ENCODE results near the gene NYNRIN. TPM values are rescaled to one million over a fixed set of nuclear protein-coding genes. Genes with fewer than 3 reads are reported as not detected.

NYNRIN gene
- total RNA-seq, 1 experiment from 2014 or later, result 0.31 TPM

GRCh38 chr14:24416932-24417619, 18.3 kb downstream of the NYNRIN start:
- H3K27me3 ChIP-seq (ENCODE audit: control insufficient read depth, insufficient read depth, low read length), result no peaks in the 10 kb centered on the region
- TF ChIP-seq SIN3A (IDR thresholded peaks at IDR 0.05; ENCODE audit: borderline replicate concordance, insufficient read depth, low read depth, low read length) (no peak), CTCF (IDR thresholded peaks at IDR 0.05) (no peak), REST (IDR thresholded peaks at IDR 0.05; ENCODE audit: insufficient read depth in 1 of 2, low read depth in 2 of 2, low read length in 1 of 2) (no peak), POLR2AphosphoS5 (IDR thresholded peaks at IDR 0.05; ENCODE audit: low read depth, low read length) (no peak), TCF7L2 (IDR thresholded peaks at IDR 0.05; ENCODE audit: low read depth, low read length) (no peak)
- no peak overlapping the region for H3K27ac ChIP-seq (ENCODE audit: low read length)
- ATAC-seq (no peak), DNase-seq (ENCODE audit: low read depth, low spot score) (no peak)
- no peaks in the 10 kb centered on the region for H3K36me3 ChIP-seq (ENCODE audit: control insufficient read depth, insufficient read depth, low read length)
- intact Hi-C loops (cut with micrococcal nuclease; ENCODE audit: unreplicated experiment) (no loop called here), in situ Hi-C loops (cut with HindIII; ENCODE audit: low pct_unique_long_range_greater_than_20kb, low sequenced_read_pairs) (no loop called here)
- BruUV-seq (replicated peaks), result no TSS peak
- ChIA-PET POLR2A (no interaction called here), CTCF (no interaction called here)
- H3K4me1 ChIP-seq (ENCODE audit: control insufficient read depth, insufficient read depth, low read length), result no peaks in the 10 kb centered on the region
- H3K4me3 ChIP-seq (ENCODE audit: low read depth in 2 of 2, low read length in 2 of 2), result no peak overlapping the region
- no peaks in the 10 kb centered on the region for H3K9me3 ChIP-seq (ENCODE audit: control insufficient read depth, insufficient read depth, low read depth, low read length)

GRCh38 chr14:24417832-24418491, 19.2 kb downstream of the NYNRIN start:
- no TSS peak for BruUV-seq (replicated peaks)
- ATAC-seq, result no peak
- no peak overlapping the region for H3K27ac ChIP-seq (ENCODE audit: low read length)
- DNase-seq (ENCODE audit: low read depth, low spot score), result no peak
- H3K4me1 ChIP-seq (ENCODE audit: control insufficient read depth, insufficient read depth, low read length), result no peaks in the 10 kb centered on the region
- no peaks in the 10 kb centered on the region for H3K36me3 ChIP-seq (ENCODE audit: control insufficient read depth, insufficient read depth, low read length)
- no peaks in the 10 kb centered on the region for H3K27me3 ChIP-seq (ENCODE audit: control insufficient read depth, insufficient read depth, low read length)
- ChIA-PET POLR2A (no interaction called here), CTCF (no interaction called here)
- no peak overlapping the region for H3K4me3 ChIP-seq (ENCODE audit: low read depth in 2 of 2, low read length in 2 of 2)
- TF ChIP-seq REST (IDR thresholded peaks at IDR 0.05; ENCODE audit: insufficient read depth in 1 of 2, low read depth in 2 of 2, low read length in 1 of 2), result no peak
- no peak for TF ChIP-seq TCF7L2 (IDR thresholded peaks at IDR 0.05; ENCODE audit: low read depth, low read length)
- TF ChIP-seq CTCF (IDR thresholded peaks at IDR 0.05), result no peak
- TF ChIP-seq SIN3A (IDR thresholded peaks at IDR 0.05; ENCODE audit: borderline replicate concordance, insufficient read depth, low read depth, low read length), result no peak
- no peak for TF ChIP-seq POLR2AphosphoS5 (IDR thresholded peaks at IDR 0.05; ENCODE audit: low read depth, low read length)
- in situ Hi-C loops (cut with HindIII; ENCODE audit: low pct_unique_long_range_greater_than_20kb, low sequenced_read_pairs), result no loop called here
- intact Hi-C loops (cut with micrococcal nuclease; ENCODE audit: unreplicated experiment), result no loop called here
- H3K9me3 ChIP-seq (ENCODE audit: control insufficient read depth, insufficient read depth, low read depth, low read length), result no peaks in the 10 kb centered on the region
